ENCODE results near the gene ATG3. TPM values are rescaled to one million over a fixed set of nuclear protein-coding genes. Genes with fewer than 3 reads are reported as not detected.

The ATG3 gene
- total RNA-seq, 2 experiments from 2014 or later, result 84.6 to 109 TPM

GRCh38 chr3:112557976-112558375, 3.8 kb downstream of the ATG3 start:
- no peak overlapping the region for H3K4me3 ChIP-seq (ENCODE audit: low read depth, low read length, poor library complexity, severe bottlenecking)
- H3K4me2 ChIP-seq (ENCODE audit: low read length), result peak overlapping the region; percentile 6; the same call in 1 of the 2 replicates
- H2AFZ ChIP-seq (ENCODE audit: low read length), result no peak overlapping the region
- TF ChIP-seq CTCF (conservative IDR thresholded peaks at IDR 0.05; ENCODE audit: low read length) (no peak), EZH2phosphoT487 (IDR thresholded peaks at IDR 0.05; ENCODE audit: borderline replicate concordance, low read depth, low read length) (no peak)
- ChIA-PET POLR2A (interaction anchor here (0.5 kb wide), 1 partner anchor 551 kb away, joined by 3 read pairs; no protein-coding TSS in a partner anchor), CTCF (ENCODE audit: unreplicated experiment) (no interaction called here)
- BruUV-seq (replicated peaks), result no TSS peak
- no peak overlapping the region for H3K27ac ChIP-seq (ENCODE audit: low read depth, low read length, poor library complexity, severe bottlenecking)
- intact Hi-C loops (cut with micrococcal nuclease; ENCODE audit: unreplicated experiment), result no loop called here
- peaks cover 18% of the 10 kb centered on the region; the same call in 1 of the 2 replicates for H4K20me1 ChIP-seq (ENCODE audit: insufficient read depth, low read length)
- H3K9me3 ChIP-seq (ENCODE audit: low read length), result peaks cover 19% of the 10 kb centered on the region
- H3K4me1 ChIP-seq (ENCODE audit: insufficient read depth, low read length, poor library complexity, severe bottlenecking), result peaks cover 23% of the 10 kb centered on the region
- peaks cover 85% of the 10 kb centered on the region for H3K79me2 ChIP-seq (ENCODE audit: insufficient read depth, low read depth, low read length)
- peaks cover 64% of the 10 kb centered on the region for H3K36me3 ChIP-seq (ENCODE audit: insufficient read depth, low read length)
- no peak for DNase-seq (ENCODE audit: low spot score)
- no peaks in the 10 kb centered on the region for H3K9me2 ChIP-seq (ENCODE audit: insufficient read depth, low read length)

GRCh38 chr3:112555535-112556170, 6.1 kb downstream of the ATG3 start:
- Histone ChIP-seq H3K4me2 (ENCODE audit: low read length) (no peak overlapping the region), H3K4me3 (ENCODE audit: low read depth, low read length, poor library complexity, severe bottlenecking) (no peak overlapping the region), H3K36me3 (ENCODE audit: insufficient read depth, low read length) (peaks cover 88% of the 10 kb centered on the region), H3K9me3 (ENCODE audit: low read length) (peaks cover 42% of the 10 kb centered on the region), H2AFZ (ENCODE audit: low read length) (no peak overlapping the region), H3K4me1 (ENCODE audit: insufficient read depth, low read length, poor library complexity, severe bottlenecking) (peaks cover 21% of the 10 kb centered on the region), H3K79me2 (ENCODE audit: insufficient read depth, low read depth, low read length) (peaks cover 93% of the 10 kb centered on the region), H4K20me1 (ENCODE audit: insufficient read depth, low read length) (peaks cover 16% of the 10 kb centered on the region; the same call in 1 of the 2 replicates), H3K27ac (ENCODE audit: low read depth, low read length, poor library complexity, severe bottlenecking) (no peak overlapping the region), H3K9me2 (ENCODE audit: insufficient read depth, low read length) (no peaks in the 10 kb centered on the region)
- ChIA-PET CTCF (ENCODE audit: unreplicated experiment) (no interaction called here), POLR2A (no interaction called here)
- TF ChIP-seq CTCF (conservative IDR thresholded peaks at IDR 0.05; ENCODE audit: low read length) (no peak), EZH2phosphoT487 (IDR thresholded peaks at IDR 0.05; ENCODE audit: borderline replicate concordance, low read depth, low read length) (no peak)
- intact Hi-C loops (cut with micrococcal nuclease; ENCODE audit: unreplicated experiment), result no loop called here
- BruUV-seq (replicated peaks), result no TSS peak
- DNase-seq (ENCODE audit: low spot score), result no peak

GRCh38 chr3:112550859-112551258, 10.9 kb downstream of the ATG3 start:
- BruUV-seq (replicated peaks), result no TSS peak
- Histone ChIP-seq H3K9me2 (ENCODE audit: insufficient read depth, low read length) (no peaks in the 10 kb centered on the region), H3K4me1 (ENCODE audit: insufficient read depth, low read length, poor library complexity, severe bottlenecking) (no peaks in the 10 kb centered on the region), H3K36me3 (ENCODE audit: insufficient read depth, low read length) (peaks cover 99% of the 10 kb centered on the region), H3K4me2 (ENCODE audit: low read length) (no peak overlapping the region), H3K9me3 (ENCODE audit: low read length) (peaks cover 43% of the 10 kb centered on the region), H3K27ac (ENCODE audit: low read depth, low read length, poor library complexity, severe bottlenecking) (no peak overlapping the region), H2AFZ (ENCODE audit: low read length) (no peak overlapping the region), H3K79me2 (ENCODE audit: insufficient read depth, low read depth, low read length) (peaks cover 67% of the 10 kb centered on the region), H4K20me1 (ENCODE audit: insufficient read depth, low read length) (no peaks in the 10 kb centered on the region), H3K4me3 (ENCODE audit: low read depth, low read length, poor library complexity, severe bottlenecking) (no peak overlapping the region)
- POLR2A ChIA-PET, result interaction anchor here (0.9 to 1.0 kb wide), 2 partner anchors 29 to 108 kb away, joined by 3 read pairs; no protein-coding TSS in a partner anchor
- TF ChIP-seq EZH2phosphoT487 (IDR thresholded peaks at IDR 0.05; ENCODE audit: borderline replicate concordance, low read depth, low read length) (no peak), CTCF (conservative IDR thresholded peaks at IDR 0.05; ENCODE audit: low read length) (no peak)
- CTCF ChIA-PET (ENCODE audit: unreplicated experiment), result no interaction called here
- intact Hi-C loops (cut with micrococcal nuclease; ENCODE audit: unreplicated experiment), result no loop called here
- no peak for DNase-seq (ENCODE audit: low spot score)
